IMR-90 (cell line): ENCODE measurements around the gene ELOVL1. TPM values are rescaled to one million over a fixed set of nuclear protein-coding genes. Genes with fewer than 3 reads are reported as not detected.

ENCODE experiments used
- ATAC-seq: fragments of 200-7000 bp; cut with Tn5 transposase; 2 replicates; pipeline ENCODE4 v1.9.1; 2020; ENCODE audit warnings: low read depth, mild to moderate bottlenecking, moderate library complexity
- BruUV-seq: library from RNA; stranded (reverse); fragments of 400-500 nt; replicated peaks from 2 replicates; lab custom pipeline; 2021; lab: Mats Ljungman, UMichigan
- CTCF ChIA-PET: fragments of 300-600 bp; formaldehyde crosslinking; extraction: SDS; loops from one replicate; lab custom pipeline; 2021; ENCODE audit warnings: antibody characterized with exemption; lab: Yijun Ruan, JAX
- POLR2A ChIA-PET: fragments of 300-600 bp; sonication (Branson Sonifier 250); formaldehyde crosslinking; loops from one replicate; lab custom pipeline; 2022; ENCODE audit warnings: antibody characterized with exemption; ENCODE audit not compliant: unreplicated experiment; lab: Charles Lee
- DNase-seq: peaks from one replicate; pipeline ENCODE4 v3.0.0; 2013
- H2AFZ ChIP-seq: replicated peaks from 2 replicates; pipeline ENCODE3; 2013; ENCODE audit warnings: low read length, mild to moderate bottlenecking; ENCODE audit not compliant: poor library complexity
- H2AK5ac ChIP-seq: 2 replicates; pipeline ENCODE4 v1.6.1; 2013; ENCODE audit warnings: low read depth, low read length, inconsistent platforms
- H2AK9ac ChIP-seq: replicated peaks from 2 replicates; pipeline ENCODE3; 2013; ENCODE audit warnings: mild to moderate bottlenecking, low read depth, low read length, moderate library complexity; ENCODE audit not compliant: poor library complexity
- H2BK120ac ChIP-seq: 2 replicates; pipeline ENCODE4 v1.6.1; 2013; ENCODE audit warnings: low read depth, low read length, inconsistent platforms
- H2BK15ac ChIP-seq: 3 replicates; pipeline ENCODE4 v1.6.1; 2013; ENCODE audit warnings: low read depth, low read length, inconsistent platforms
- H2BK20ac ChIP-seq: 2 replicates; pipeline ENCODE4 v1.6.1; 2013; ENCODE audit warnings: low read depth, mild to moderate bottlenecking, inconsistent platforms, low read length, moderate library complexity
- H2BK5ac ChIP-seq: 2 replicates; pipeline ENCODE4 v1.6.1; 2013; ENCODE audit warnings: mild to moderate bottlenecking, low read depth, low read length, inconsistent platforms; ENCODE audit not compliant: poor library complexity, severe bottlenecking
- H3K14ac ChIP-seq: replicated peaks from 2 replicates; pipeline ENCODE4 v1.6.1; 2013; ENCODE audit warnings: low read depth, low read length, inconsistent platforms
- H3K18ac ChIP-seq: 2 replicates; pipeline ENCODE4 v1.6.1; 2013; ENCODE audit warnings: low read depth, low read length, control low read depth
- H3K23ac ChIP-seq: 2 replicates; pipeline ENCODE4 v1.6.1; 2013; ENCODE audit warnings: low read depth, low read length, inconsistent platforms
- H3K27ac ChIP-seq: 2 replicates; pipeline ENCODE4 v1.5.1; 2013; ENCODE audit warnings: mild to moderate bottlenecking, control low read depth, low read length; ENCODE audit not compliant: insufficient read depth
- H3K27me3 ChIP-seq: 2 replicates; pipeline ENCODE4 v1.6.1; 2013; ENCODE audit warnings: low read length; ENCODE audit not compliant: control insufficient read depth, insufficient read depth
- H3K36me3 ChIP-seq: 2 replicates; pipeline ENCODE4 v1.6.1; 2013; ENCODE audit warnings: low read length, mixed read lengths; ENCODE audit not compliant: control insufficient read depth, insufficient read depth
- H3K4ac ChIP-seq: 2 replicates; pipeline ENCODE4 v1.6.1; 2013; ENCODE audit warnings: low read depth, low read length, inconsistent platforms
- H3K4me1 ChIP-seq: 2 replicates; pipeline ENCODE4 v1.6.1; 2013; ENCODE audit warnings: low read length, mixed read lengths; ENCODE audit not compliant: control insufficient read depth, insufficient read depth
- H3K4me2 ChIP-seq: 2 replicates; pipeline ENCODE4 v1.6.1; 2013; ENCODE audit warnings: low read depth, mild to moderate bottlenecking, control low read depth, low read length, moderate library complexity
- H3K4me3 ChIP-seq: 2 replicates; pipeline ENCODE4 v1.5.1; 2013; ENCODE audit warnings: low read depth, mild to moderate bottlenecking, control low read depth, low read length, moderate library complexity; ENCODE audit not compliant: insufficient read depth
- H3K56ac ChIP-seq: 2 replicates; pipeline ENCODE4 v1.6.1; 2013; ENCODE audit warnings: low read length, inconsistent platforms; ENCODE audit not compliant: insufficient read depth; ENCODE audit errors: extremely low read depth
- H3K79me1 ChIP-seq, 2 experiments: 2 replicates each; pipeline ENCODE4 v1.6.1; 2013; ENCODE audit warnings: low read length in 2 of 2, inconsistent platforms in 1 of 2, low read depth in 1 of 2
- H3K9ac ChIP-seq: 2 replicates; pipeline ENCODE4 v1.6.1; 2013; ENCODE audit warnings: low read depth, low read length, control low read depth
- H3K9me1 ChIP-seq: 2 replicates; pipeline ENCODE4 v1.6.1; 2013; ENCODE audit warnings: low read length, inconsistent platforms; ENCODE audit not compliant: insufficient read depth
- H3K9me3 ChIP-seq: 2 replicates; pipeline ENCODE4 v1.6.1; 2013; ENCODE audit warnings: low read length; ENCODE audit not compliant: control insufficient read depth, insufficient read depth
- H4K20me1 ChIP-seq: 2 replicates; pipeline ENCODE4 v1.6.1; 2013; ENCODE audit warnings: low read length, inconsistent platforms; ENCODE audit not compliant: insufficient read depth
- H4K5ac ChIP-seq: 2 replicates; pipeline ENCODE4 v1.6.1; 2013; ENCODE audit warnings: mild to moderate bottlenecking, low read depth, low read length, control low read depth
- H4K8ac ChIP-seq, 2 experiments: 2 replicates each; pipeline ENCODE4 v1.6.1; 2013; ENCODE audit warnings: low read depth in 2 of 2, low read length in 2 of 2, control low read depth in 1 of 2, inconsistent platforms in 1 of 2
- H4K91ac ChIP-seq: 2 replicates; pipeline ENCODE4 v1.6.1; 2013; ENCODE audit warnings: low read depth, low read length, inconsistent platforms; ENCODE audit not compliant: insufficient read depth
- CEBPB ChIP-seq: IDR thresholded peaks from 2 replicates; pipeline ENCODE4 v1.6.1; 2012; ENCODE audit warnings: low read depth, low read length, improper control_type of control experiment
- CHD1 ChIP-seq: IDR thresholded peaks from 2 replicates; pipeline ENCODE4 v1.6.1; 2012; ENCODE audit warnings: low read depth, low read length, improper control_type of control experiment
- CTCF ChIP-seq: conservative IDR thresholded peaks from 2 replicates; pipeline ENCODE4 v1.5.1; 2012; ENCODE audit warnings: mild to moderate bottlenecking, low read depth, low read length, improper control_type of control experiment
- ELK1 ChIP-seq: fragments of 150-350 bp; IDR thresholded peaks from 2 replicates; pipeline ENCODE4 v1.6.1; 2016; ENCODE audit warnings: low read depth, mild to moderate bottlenecking, low read length, moderate library complexity, borderline replicate concordance
- FOS ChIP-seq: fragments of 150-350 bp; IDR thresholded peaks from 2 replicates; pipeline ENCODE4 v1.6.1; 2016; ENCODE audit warnings: low read depth, low read length
- MAZ ChIP-seq: IDR thresholded peaks from 2 replicates; pipeline ENCODE4 v1.6.1; 2012; ENCODE audit warnings: low read depth, mild to moderate bottlenecking, low read length, improper control_type of control experiment, moderate library complexity, borderline replicate concordance
- MXI1 ChIP-seq: IDR thresholded peaks from 2 replicates; pipeline ENCODE4 v1.6.1; 2012; ENCODE audit warnings: low read depth, mild to moderate bottlenecking, low read length, moderate library complexity, borderline replicate concordance
- POLR2A ChIP-seq: IDR thresholded peaks from 2 replicates; pipeline ENCODE4 v1.6.1; 2012; ENCODE audit warnings: mild to moderate bottlenecking, low read depth, low read length
- RCOR1 ChIP-seq: IDR thresholded peaks from 2 replicates; pipeline ENCODE4 v1.6.1; 2012; ENCODE audit warnings: mild to moderate bottlenecking, low read length, improper control_type of control experiment; ENCODE audit not compliant: insufficient replicate concordance
- SMC3 ChIP-seq: fragments of 150-350 bp; IDR thresholded peaks from 2 replicates; pipeline ENCODE4 v1.6.1; 2016; ENCODE audit warnings: low read depth, mild to moderate bottlenecking, antibody characterized with exemption, low read length, moderate library complexity
- USF2 ChIP-seq: fragments of 150-350 bp; IDR thresholded peaks from 2 replicates; pipeline ENCODE4 v1.6.1; 2017; ENCODE audit warnings: mild to moderate bottlenecking, antibody characterized with exemption, low read length, low read depth
- WGBS, 2 experiments: methylation state at CpG; one replicate each; pipeline versions ENCODE4 v1.1.5 to v1.1.7; 2013; ENCODE audit warnings: missing lambda C conversion rate in 2 of 2; ENCODE audit not compliant: insufficient read length in 1 of 2; ENCODE audit errors: extremely low coverage in 2 of 2; 5-methylcytosine and 5-hydroxymethylcytosine counted together
- dilution Hi-C: fragments of 300-500 bp; cut with HindIII; formaldehyde crosslinking; loops from one replicate; pipeline ENCODE4 v1.14.3; 2018; ENCODE audit warnings: low sequenced_read_pairs; ENCODE audit not compliant: unreplicated experiment
- in situ Hi-C: fragments of 300-500 bp; cut with MboI; formaldehyde crosslinking; loops from 3 replicates; pipeline ENCODE4 v1.14.3; 2019; ENCODE audit warnings: low sequenced_read_pairs, inconsistent platforms, mixed read lengths
- intact Hi-C: fragments of 100-400 bp; cut with micrococcal nuclease; formaldehyde crosslinking; loops from 2 replicates; pipeline ENCODE4 v1.10.0; 2022
- polyA plus RNA-seq, 3 experiments: library from polyadenylated mRNA; depleted of rRNA; stranded (reverse); fragments of >200 nt; gene quantifications; 2 replicates each; pipeline ENCODE4 v1.2.3, GENCODE V29; 2012; ENCODE audit warnings: low replicate concordance in 1 of 3
- total RNA-seq: library from RNA; depleted of rRNA; stranded (reverse); fragments of >200 nt; gene quantifications from 2 replicates; pipeline ENCODE4 v1.2.3, GENCODE V29; 2012

Gene ELOVL1
- total and polyA plus RNA-seq, 2 of the 4 experiments (the other 2 are of a cell fraction) = 88.9 to 211 TPM

- TF ChIP-seq MXI1 (peak; percentile 40), USF2 (no peak), CEBPB (no peak), RCOR1 (no peak)
These were observed at the start of gene ELOVL1 (continued) for GRCh38 chr1:43367904-43368645.

GRCh38 chr1:43415901-43416300 is 48.1 kb upstream of the ELOVL1 start:
- POLR2A ChIA-PET = no interaction called here
- no peak overlapping the region for H4K8ac ChIP-seq
- TF ChIP-seq CTCF = no peak
- no peak for TF ChIP-seq MAZ
- no peak for TF ChIP-seq USF2
- TF ChIP-seq POLR2A = no peak
- TF ChIP-seq ELK1 = no peak
- no peak for TF ChIP-seq FOS
- no peak for TF ChIP-seq CEBPB
- TF ChIP-seq SMC3 = no peak
- TF ChIP-seq CHD1 = no peak

More at GRCh38 chr1:43415901-43416300, 48.1 kb upstream of the ELOVL1 start:
- Histone ChIP-seq H3K9ac (no peak overlapping the region), H2AK5ac (no peak overlapping the region), H3K14ac (no peak overlapping the region), H3K4me3 (no peak overlapping the region), H4K20me1 (no peaks in the 10 kb centered on the region), H3K4me2 (no peak overlapping the region), H3K23ac (no peak overlapping the region), H4K5ac (no peak overlapping the region), H3K9me3 (no peaks in the 10 kb centered on the region), H2BK20ac (no peak overlapping the region), H3K4ac (no peak overlapping the region), H2AK9ac (no peak overlapping the region), H3K18ac (no peak overlapping the region), H2BK120ac (no peak overlapping the region), H2BK15ac (no peak overlapping the region), H2BK5ac (no peak overlapping the region), H3K36me3 (peaks cover 44% of the 10 kb centered on the region), H4K91ac (no peak overlapping the region), H2AFZ (no peak overlapping the region), H3K9me1 (no peaks in the 10 kb centered on the region), H3K27me3 (no peaks in the 10 kb centered on the region), H3K56ac (no peak overlapping the region), H3K27ac (no peak overlapping the region), H3K79me1 (peaks cover 0 to 6% of the 10 kb centered on the region in 2 experiments; a peak in 2 of 4 replicates), H3K4me1 (no peaks in the 10 kb centered on the region)
- dilution Hi-C loops = no loop called here
- WGBS, 2 experiments = 95% methylated on average over 3 of the region's 5 CpGs; no CpG with 5 or more reads in 1 of the 2 experiments
- ATAC-seq = no peak
- intact Hi-C loops = no loop called here
- no TSS peak for BruUV-seq
- DNase-seq = no peak
- CTCF ChIA-PET = no interaction called here
- in situ Hi-C loops = loop anchor here (25.0 kb wide), 1 partner anchor 504 kb away; no protein-coding TSS in a partner anchor
